OCI-LY7 (cell line): Measurements from ENCODE around the gene KCNQ5.

Source experiments
- CTCF ChIP-seq: fragments of 200-600 bp; sonication (generic); conservative IDR thresholded peaks from 2 replicates; pipeline ENCODE4 v1.5.1; 2014; ENCODE audit warnings: mild to moderate bottlenecking, antibody characterized with exemption, low read length, moderate library complexity, mixed read lengths
- EZH2phosphoT487 ChIP-seq: fragments of 200-600 bp; sonication (generic); IDR thresholded peaks from 2 replicates; pipeline ENCODE4 v1.6.1; 2018; ENCODE audit warnings: low read depth, borderline replicate concordance, mild to moderate bottlenecking, mixed run types, antibody characterized with exemption, low read length, moderate library complexity, mixed read lengths

- TF ChIP-seq CTCF (no peak), EZH2phosphoT487 (no peak)
Measured at GRCh38 chr6:73045609-73046008, 423.7 kb downstream of the KCNQ5 start.
